Endothelial cell of umbilical vein (primary cell): ENCODE measurements around the gene GSTA1. TPM values are rescaled to one million over a fixed set of nuclear protein-coding genes. Genes with fewer than 3 reads are reported as not detected.

ENCODE experiments used
- BruUV-seq: library from RNA; stranded (reverse); fragments of 400-500 nt; replicated peaks from 2 replicates; lab custom pipeline; 2021; lab: Mats Ljungman, UMichigan
- CTCF ChIA-PET: fragments of 300-600, 350-600 bp; sonication (Branson Sonifier 250); formaldehyde crosslinking; loops from one replicate; lab custom pipeline; 2021; ENCODE audit warnings: antibody characterized with exemption, inconsistent platforms; lab: Charles Lee
- POLR2A ChIA-PET: fragments of 300-600, 350-600 bp; sonication (Branson Sonifier 250); formaldehyde crosslinking; loops from one replicate; lab custom pipeline; 2021; ENCODE audit warnings: antibody characterized with exemption, inconsistent platforms; lab: Charles Lee
- DNase-seq: peaks from one replicate; pipeline ENCODE4 v3.0.0-alpha.2; 2011; ENCODE audit warnings: low read depth, low spot score
- FAIRE-seq: peaks from 2 replicates; lab custom pipeline; 2011; peaks lifted over from hg19 to GRCh38; lab: Jason Lieb, UNC
- H2AFZ ChIP-seq: 2 replicates; pipeline ENCODE4 v1.6.0; 2012; ENCODE audit warnings: low read depth, low read length, control low read depth, inconsistent platforms
- H3K27ac ChIP-seq: 2 replicates; pipeline ENCODE4 v1.5.1; 2011; ENCODE audit warnings: low read depth, mild to moderate bottlenecking, control low read depth, low read length, moderate library complexity; ENCODE audit not compliant: insufficient read depth
- H3K27me3 ChIP-seq, 2 experiments: 2 replicates each; pipeline versions ENCODE4 v1.6.0 to v1.6.1; 2011; ENCODE audit warnings: low read length in 2 of 2, mixed read lengths in 1 of 2; ENCODE audit not compliant: control insufficient read depth in 2 of 2, insufficient read depth in 2 of 2
- H3K36me3 ChIP-seq, 2 experiments: 2 replicates in 1 of 2; 3 replicates in 1 of 2; pipeline ENCODE4 v1.5.1; 2011; ENCODE audit warnings: low read length in 2 of 2, mild to moderate bottlenecking in 1 of 2, moderate library complexity in 1 of 2; ENCODE audit not compliant: control insufficient read depth in 2 of 2, insufficient read depth in 2 of 2; ENCODE audit errors: extremely low read depth in 1 of 2
- H3K4me1 ChIP-seq: 3 replicates; pipeline ENCODE4 v1.5.1; 2011; ENCODE audit warnings: mild to moderate bottlenecking, low read length; ENCODE audit not compliant: control insufficient read depth, insufficient read depth; ENCODE audit errors: extremely low read depth
- H3K4me2 ChIP-seq: 2 replicates; pipeline ENCODE4 v1.6.1; 2011; ENCODE audit warnings: low read length, control low read depth, mixed read lengths; ENCODE audit not compliant: insufficient read depth
- H3K4me3 ChIP-seq, 3 experiments: fragments of 200-600 bp in 1 of 3; sonication (generic), shearing (Covaris generic) in 1 of 3; replicated peaks in 1 of 3; 2 replicates each; pipeline ENCODE4 v1.5.1; 2011 to 2016; ENCODE audit warnings: control low read depth in 3 of 3, low read length in 3 of 3, mild to moderate bottlenecking in 2 of 3, inconsistent platforms in 1 of 3, low read depth in 1 of 3, moderate library complexity in 1 of 3; ENCODE audit not compliant: insufficient read depth in 1 of 3
- H3K79me2 ChIP-seq: 2 replicates; pipeline ENCODE4 v1.6.0; 2012; ENCODE audit warnings: low read length, inconsistent platforms; ENCODE audit not compliant: control insufficient read depth, insufficient read depth
- H3K9ac ChIP-seq: replicated peaks from 2 replicates; pipeline ENCODE3; 2011; ENCODE audit warnings: low read length, control low read depth; ENCODE audit not compliant: insufficient read depth; ENCODE audit errors: extremely low read depth
- H3K9me1 ChIP-seq: replicated peaks from 3 replicates; pipeline ENCODE4 v1.6.0; 2011; ENCODE audit warnings: mild to moderate bottlenecking, low read length; ENCODE audit not compliant: control insufficient read depth, insufficient read depth; ENCODE audit errors: extremely low read depth
- H3K9me3 ChIP-seq: replicated peaks from 2 replicates; pipeline ENCODE4 v1.5.1; 2012; ENCODE audit warnings: low read length, inconsistent platforms; ENCODE audit not compliant: control insufficient read depth, insufficient read depth
- H4K20me1 ChIP-seq: replicated peaks from 2 replicates; pipeline ENCODE3; 2011; ENCODE audit warnings: mild to moderate bottlenecking, low read length; ENCODE audit not compliant: control insufficient read depth, insufficient read depth; ENCODE audit errors: extremely low read depth
- EZH2 ChIP-seq: IDR thresholded peaks from 2 replicates; pipeline ENCODE4 v1.6.1; 2012; ENCODE audit warnings: borderline replicate concordance, low read depth, mild to moderate bottlenecking, moderate library complexity, low read length, inconsistent platforms; ENCODE audit not compliant: severe bottlenecking
- FOS ChIP-seq: IDR thresholded peaks from 2 replicates; pipeline ENCODE4 v1.6.1; 2011; ENCODE audit warnings: mild to moderate bottlenecking, low read length, moderate library complexity, borderline replicate concordance; ENCODE audit not compliant: insufficient read depth
- GATA2 ChIP-seq: IDR thresholded peaks from 2 replicates; pipeline ENCODE4 v1.7.0; 2011; ENCODE audit warnings: low read depth, mild to moderate bottlenecking, moderate library complexity, mixed read lengths, low read length; ENCODE audit not compliant: insufficient read length, insufficient read depth
- JUN ChIP-seq: IDR thresholded peaks from 2 replicates; pipeline ENCODE4 v1.6.1; 2011; ENCODE audit warnings: borderline replicate concordance, low read depth; ENCODE audit not compliant: insufficient read length, insufficient read depth
- MYC ChIP-seq: IDR thresholded peaks from one replicate; pipeline ENCODE4 v1.6.1; 2011; ENCODE audit warnings: mild to moderate bottlenecking, low read depth, low read length
- POLR2A ChIP-seq: IDR thresholded peaks from 2 replicates; pipeline ENCODE4 v1.6.1; 2012; ENCODE audit warnings: low read depth, mild to moderate bottlenecking, control low read depth, low read length
- POLR2AphosphoS5 ChIP-seq: IDR thresholded peaks from 2 replicates; pipeline ENCODE4 v1.6.1; 2012; ENCODE audit warnings: low read depth, mild to moderate bottlenecking, control low read depth, low read length, moderate library complexity; ENCODE audit not compliant: insufficient read depth
- dilution Hi-C: fragments of 300-500 bp; cut with MboI; formaldehyde crosslinking; loops from one replicate; pipeline ENCODE4 v1.15.0; 2019; ENCODE audit warnings: low sequenced_read_pairs; ENCODE audit not compliant: extremely low pct_ligation_motif_present
- intact Hi-C: fragments of 100-400 bp; cut with micrococcal nuclease; formaldehyde crosslinking; loops from one replicate; pipeline ENCODE4 v1.10.0; 2022
- polyA plus RNA-seq, 4 experiments: library from polyadenylated mRNA; depleted of rRNA in 3 of 4; stranded (reverse) in 3 of 4; unstranded in 1 of 4; fragments of >200 nt; gene quantifications; 2 replicates each; pipeline versions ENCODE4 v1.2.1 to v1.2.3, GENCODE V29; 2011 to 2012; ENCODE audit warnings: missing spikeins in 1 of 4
- total RNA-seq: library from RNA; stranded (reverse); gene quantifications from 2 replicates; pipeline ENCODE4 v1.2.3, GENCODE V29; 2021
- TF ChIP-seq, protein P1 (sequence below), 2 donors: IDR thresholded peaks; 1 replicate in 1 of 2; 2 replicates in 1 of 2; pipeline ENCODE4 v1.5.1; 2011; ENCODE audit warnings: low read length in 2 of 2, mild to moderate bottlenecking in 2 of 2, moderate library complexity in 2 of 2, control low read depth in 1 of 2, inconsistent platforms in 1 of 2, low read depth in 1 of 2; ENCODE audit not compliant: insufficient read depth in 1 of 2; ENCODE audit errors: extremely low read depth in 1 of 2
- TF ChIP-seq, protein P2 (sequence below): IDR thresholded peaks from 2 replicates; pipeline ENCODE4 v1.6.1; 2011; ENCODE audit not compliant: insufficient read depth, insufficient read length

Gene GSTA1
- total and polyA plus RNA-seq, 2 donors (not counting 3 experiments of a cell fraction or from before 2014, with no cell fraction given) = not detected

DNA sequence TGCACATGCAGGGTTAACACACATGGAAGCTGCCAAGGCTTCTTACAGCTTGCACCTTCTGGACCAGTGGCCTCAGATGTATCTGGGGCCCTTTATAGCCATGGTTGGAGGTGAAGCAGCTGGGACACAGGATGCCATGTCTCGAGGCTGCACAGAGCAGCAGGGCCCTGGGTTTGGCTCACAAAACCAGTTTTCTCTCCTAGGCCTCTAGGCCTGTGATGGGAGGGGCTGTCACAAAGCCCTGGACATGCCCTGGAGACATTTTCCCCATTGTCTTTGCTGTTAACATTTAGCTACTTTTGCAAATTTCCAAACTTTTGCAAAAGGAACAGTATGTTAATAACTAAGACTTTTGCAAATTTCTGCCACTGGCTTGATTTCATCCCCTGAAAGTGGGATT, 18.2 kb upstream of the GSTA1 start:
- Histone ChIP-seq H3K27ac (no peak overlapping the region), H3K36me3 (no peaks in the 10 kb centered on the region), H3K9ac (no peak overlapping the region), H3K27me3 (peaks cover 0 to 3% of the 10 kb centered on the region in 2 experiments), H3K9me1 (no peaks in the 10 kb centered on the region), H2AFZ (no peak overlapping the region), H4K20me1 (no peaks in the 10 kb centered on the region), H3K79me2 (no peaks in the 10 kb centered on the region), H3K4me2 (no peak overlapping the region), H3K4me3 (no peak overlapping the region), H3K4me1 (no peaks in the 10 kb centered on the region), H3K9me3 (no peaks in the 10 kb centered on the region)
- no peak for DNase-seq
- no peak for FAIRE-seq
- dilution Hi-C loops (no loop called here), intact Hi-C loops (no loop called here)
- POLR2A ChIA-PET = no interaction called here
- no peak for TF ChIP-seq JUN
- no peak for TF ChIP-seq GATA2
- no peak for TF ChIP-seq POLR2A
- TF ChIP-seq, protein P1, sequence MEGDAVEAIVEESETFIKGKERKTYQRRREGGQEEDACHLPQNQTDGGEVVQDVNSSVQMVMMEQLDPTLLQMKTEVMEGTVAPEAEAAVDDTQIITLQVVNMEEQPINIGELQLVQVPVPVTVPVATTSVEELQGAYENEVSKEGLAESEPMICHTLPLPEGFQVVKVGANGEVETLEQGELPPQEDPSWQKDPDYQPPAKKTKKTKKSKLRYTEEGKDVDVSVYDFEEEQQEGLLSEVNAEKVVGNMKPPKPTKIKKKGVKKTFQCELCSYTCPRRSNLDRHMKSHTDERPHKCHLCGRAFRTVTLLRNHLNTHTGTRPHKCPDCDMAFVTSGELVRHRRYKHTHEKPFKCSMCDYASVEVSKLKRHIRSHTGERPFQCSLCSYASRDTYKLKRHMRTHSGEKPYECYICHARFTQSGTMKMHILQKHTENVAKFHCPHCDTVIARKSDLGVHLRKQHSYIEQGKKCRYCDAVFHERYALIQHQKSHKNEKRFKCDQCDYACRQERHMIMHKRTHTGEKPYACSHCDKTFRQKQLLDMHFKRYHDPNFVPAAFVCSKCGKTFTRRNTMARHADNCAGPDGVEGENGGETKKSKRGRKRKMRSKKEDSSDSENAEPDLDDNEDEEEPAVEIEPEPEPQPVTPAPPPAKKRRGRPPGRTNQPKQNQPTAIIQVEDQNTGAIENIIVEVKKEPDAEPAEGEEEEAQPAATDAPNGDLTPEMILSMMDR (IDR thresholded peaks at IDR 0.05; ENCODE audit: extremely low read depth in 1 of 2, insufficient read depth in 1 of 2, low read depth in 1 of 2, low read length in 2 of 2) = no peak
- TF ChIP-seq POLR2AphosphoS5 = no peak
- no peak for TF ChIP-seq FOS
- no peak for TF ChIP-seq EZH2
- TF ChIP-seq, protein P2, sequence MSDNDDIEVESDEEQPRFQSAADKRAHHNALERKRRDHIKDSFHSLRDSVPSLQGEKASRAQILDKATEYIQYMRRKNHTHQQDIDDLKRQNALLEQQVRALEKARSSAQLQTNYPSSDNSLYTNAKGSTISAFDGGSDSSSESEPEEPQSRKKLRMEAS = no peak
- TF ChIP-seq MYC = no peak
- CTCF ChIA-PET = no interaction called here
- BruUV-seq = no TSS peak
